HG03558 (cell line): Measurements from ENCODE around the gene ARHGAP26.

Source experiments
- ATAC-seq: cut with Tn5 transposase; IDR thresholded peaks from one replicate; pipeline ENCODE4 v1.9.1; 2021; ENCODE audit warnings: moderate number of reproducible peaks; ENCODE audit not compliant: unreplicated experiment; ENCODE audit errors: extremely low read depth

Gene ARHGAP26

DNA sequence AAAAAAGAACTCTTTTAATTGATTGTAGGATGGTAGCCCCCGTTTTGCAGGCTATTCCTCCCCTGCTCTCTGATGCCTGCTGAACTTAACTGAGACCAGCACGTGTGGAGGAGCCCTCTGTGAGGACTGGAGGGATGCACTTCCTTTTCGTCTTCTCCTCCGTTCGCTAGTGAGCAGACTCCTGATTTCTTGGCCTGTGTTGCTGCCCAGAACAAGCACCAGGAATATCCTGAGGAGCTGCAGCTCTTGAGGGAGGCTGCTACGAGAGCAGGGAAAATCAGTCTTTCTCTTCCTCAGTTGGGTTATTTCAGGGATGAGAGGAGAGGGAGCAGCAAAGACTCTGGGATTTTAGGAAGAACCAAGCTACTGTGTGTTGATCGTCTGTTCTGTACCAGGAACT, 74.7 kb downstream of the ARHGAP26 start:
- no peak for ATAC-seq

DNA sequence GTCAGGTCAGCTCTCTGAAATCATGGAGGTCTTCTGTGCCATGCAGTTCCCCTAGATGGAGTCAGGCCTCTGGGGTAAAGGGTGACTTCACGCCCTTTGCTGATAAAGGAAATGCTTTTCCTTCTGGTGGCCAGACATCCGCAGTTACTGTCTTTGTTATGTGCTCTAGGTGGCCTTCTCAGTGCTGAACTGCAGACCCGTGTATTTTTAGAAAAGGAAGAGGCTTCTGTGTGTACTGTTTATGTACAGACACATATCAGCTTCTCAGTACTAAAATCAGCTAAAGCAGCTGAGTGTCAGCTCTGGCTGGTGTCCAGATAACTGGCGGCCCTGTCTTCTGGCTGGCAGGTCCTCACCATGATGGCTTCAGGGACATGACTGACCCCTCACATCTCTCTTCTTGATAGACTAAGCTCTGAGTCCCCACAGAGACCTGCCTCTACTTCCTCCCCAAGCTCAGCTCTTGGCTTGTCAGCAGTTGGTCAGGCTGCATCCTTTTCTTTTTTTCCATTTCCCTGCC, 75.3 kb downstream of the ARHGAP26 start:
- ATAC-seq: no peak

DNA sequence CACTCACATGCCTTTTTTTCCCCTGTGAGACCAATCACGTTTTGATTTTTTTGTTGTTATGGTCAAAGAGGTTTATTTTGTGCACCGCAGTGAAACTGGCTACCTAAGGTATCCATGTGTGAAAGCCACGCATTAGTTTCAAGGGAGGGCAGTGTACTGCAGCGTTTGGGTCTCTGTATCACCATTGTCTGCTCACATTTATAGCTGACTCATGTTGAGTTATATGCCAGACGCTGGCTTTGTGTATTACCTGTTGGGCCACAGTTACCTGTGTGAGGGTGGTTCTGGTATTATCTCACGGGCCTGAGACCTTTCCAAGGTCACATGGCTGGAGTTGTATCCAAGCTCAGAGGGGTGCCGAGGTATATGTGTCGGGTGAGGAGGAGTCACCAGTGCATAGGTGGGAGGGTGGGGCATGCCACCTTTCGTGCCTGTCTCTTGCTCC, 75.8 kb downstream of the ARHGAP26 start:
- ATAC-seq: no peak

DNA sequence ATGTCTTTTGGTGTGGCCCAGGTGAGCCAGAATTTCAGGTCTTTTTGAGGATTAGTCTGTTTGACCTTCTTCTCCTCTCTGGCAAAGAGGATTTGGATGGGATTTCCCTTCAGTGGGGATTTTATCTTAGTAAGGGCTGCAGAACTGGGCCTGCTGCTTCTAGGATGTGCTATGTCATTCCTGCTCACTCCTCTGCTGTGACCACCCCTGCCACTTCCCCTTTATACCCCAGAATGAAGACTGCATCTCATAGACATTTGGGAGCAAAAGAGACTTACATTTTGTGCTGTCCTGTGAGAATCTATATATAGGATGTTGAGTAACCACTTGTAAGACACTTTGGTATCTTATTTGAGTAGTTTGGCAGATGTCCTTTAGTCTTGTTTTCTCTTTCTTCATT, 76.2 kb downstream of the ARHGAP26 start:
- no peak for ATAC-seq

DNA sequence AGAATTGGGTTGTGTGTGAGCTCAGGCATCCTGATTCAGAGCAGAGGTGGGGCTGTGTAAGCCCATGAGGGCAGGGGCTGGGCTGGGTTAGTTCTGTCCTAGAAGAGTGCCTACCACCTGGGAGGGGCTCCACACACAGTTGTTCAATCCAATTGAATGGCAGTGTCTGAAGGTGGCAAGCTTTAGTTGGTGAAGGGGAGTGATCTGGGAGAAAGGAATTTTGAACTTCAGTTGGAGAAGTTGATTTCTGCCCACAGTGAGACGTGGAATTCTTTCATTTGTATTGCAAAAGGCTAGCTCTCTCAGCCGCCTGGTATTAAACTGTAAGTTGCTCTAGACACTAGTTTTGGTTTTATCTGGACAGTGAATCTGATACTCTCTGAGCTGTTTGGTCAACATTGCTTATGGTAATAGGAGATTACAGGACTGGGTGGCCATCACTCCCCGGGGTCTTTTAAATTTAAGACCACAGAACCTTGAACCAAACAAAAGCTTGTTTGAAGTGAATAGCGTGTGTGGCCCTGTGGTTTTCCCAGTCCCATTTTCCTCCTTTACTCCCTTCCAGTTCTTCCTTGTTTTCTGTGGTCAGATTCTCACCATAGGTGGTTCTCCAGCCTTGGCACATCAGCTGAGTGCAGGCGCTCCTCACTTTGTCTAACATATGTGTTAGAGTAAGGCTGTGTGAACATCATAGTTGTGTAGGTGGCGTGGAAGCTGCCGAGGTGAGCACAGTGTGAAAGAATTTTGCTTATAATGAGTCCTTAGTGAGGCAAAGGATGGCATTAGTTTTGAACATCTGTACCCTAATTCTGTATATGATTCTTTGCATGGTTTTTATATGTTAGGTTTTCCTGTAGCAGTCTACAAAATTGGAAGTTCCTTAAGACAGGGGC, 78.0 kb downstream of the ARHGAP26 start:
- ATAC-seq: no peak

DNA sequence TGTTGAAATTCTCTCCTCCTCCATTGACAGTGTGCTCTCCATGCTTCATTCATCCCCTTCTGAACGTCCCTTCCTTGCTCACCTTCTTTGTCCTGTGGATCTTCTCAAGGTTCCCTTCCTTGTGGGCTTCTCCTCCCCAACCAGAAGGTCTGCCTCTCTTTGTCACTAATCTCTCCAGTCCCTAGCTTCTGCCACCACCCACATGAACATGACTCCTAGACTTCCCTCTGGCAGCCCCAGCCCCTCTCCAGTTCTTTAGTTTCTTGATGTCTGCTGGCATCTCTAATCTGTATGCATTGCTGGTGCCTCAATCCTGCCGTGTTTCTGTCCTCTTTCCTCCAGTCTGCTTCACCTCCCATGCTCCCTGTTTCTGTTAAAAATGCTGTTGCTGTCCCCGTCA, 79.3 kb downstream of the ARHGAP26 start:
- ATAC-seq: no peak

DNA sequence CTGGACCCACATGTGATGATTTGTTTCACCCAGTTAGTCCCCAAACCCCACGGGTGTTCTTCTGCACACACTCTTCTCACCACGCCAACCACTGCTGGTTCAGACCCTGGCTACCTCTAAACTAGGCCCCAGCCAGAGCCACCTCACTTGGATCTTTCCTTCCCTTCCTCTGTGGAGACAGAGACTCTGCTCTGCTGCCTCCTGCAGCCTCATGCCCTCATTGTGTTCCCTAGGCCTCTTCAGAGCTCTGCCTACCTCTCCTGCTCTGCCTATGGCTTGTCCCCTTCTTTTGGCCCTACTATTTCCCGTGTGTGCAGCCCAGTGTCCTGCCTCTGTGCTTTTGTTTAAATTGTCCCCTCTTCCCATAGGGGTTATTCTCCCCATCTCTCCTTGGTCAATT, 79.7 kb downstream of the ARHGAP26 start:
- no peak for ATAC-seq

DNA sequence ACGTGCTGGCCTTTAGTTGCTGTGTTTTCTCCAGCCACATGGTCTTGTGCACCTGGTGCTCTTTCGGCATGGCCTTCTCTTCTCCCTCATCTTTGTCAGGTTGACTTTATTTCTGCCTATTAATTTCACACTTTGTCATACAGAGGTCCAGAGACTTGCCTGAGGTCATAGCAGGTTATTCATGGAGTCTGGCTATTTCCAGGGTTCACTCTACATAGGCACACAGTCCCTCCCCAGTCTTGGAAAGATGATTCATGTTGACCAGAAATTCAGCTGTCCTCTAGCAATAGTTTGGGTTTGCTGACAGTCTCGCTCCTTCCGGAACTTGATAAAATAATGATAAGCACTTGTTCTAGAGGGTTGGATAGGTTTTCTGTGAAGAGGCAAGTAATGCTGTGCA, 81.6 kb downstream of the ARHGAP26 start:
- ATAC-seq: no peak

DNA sequence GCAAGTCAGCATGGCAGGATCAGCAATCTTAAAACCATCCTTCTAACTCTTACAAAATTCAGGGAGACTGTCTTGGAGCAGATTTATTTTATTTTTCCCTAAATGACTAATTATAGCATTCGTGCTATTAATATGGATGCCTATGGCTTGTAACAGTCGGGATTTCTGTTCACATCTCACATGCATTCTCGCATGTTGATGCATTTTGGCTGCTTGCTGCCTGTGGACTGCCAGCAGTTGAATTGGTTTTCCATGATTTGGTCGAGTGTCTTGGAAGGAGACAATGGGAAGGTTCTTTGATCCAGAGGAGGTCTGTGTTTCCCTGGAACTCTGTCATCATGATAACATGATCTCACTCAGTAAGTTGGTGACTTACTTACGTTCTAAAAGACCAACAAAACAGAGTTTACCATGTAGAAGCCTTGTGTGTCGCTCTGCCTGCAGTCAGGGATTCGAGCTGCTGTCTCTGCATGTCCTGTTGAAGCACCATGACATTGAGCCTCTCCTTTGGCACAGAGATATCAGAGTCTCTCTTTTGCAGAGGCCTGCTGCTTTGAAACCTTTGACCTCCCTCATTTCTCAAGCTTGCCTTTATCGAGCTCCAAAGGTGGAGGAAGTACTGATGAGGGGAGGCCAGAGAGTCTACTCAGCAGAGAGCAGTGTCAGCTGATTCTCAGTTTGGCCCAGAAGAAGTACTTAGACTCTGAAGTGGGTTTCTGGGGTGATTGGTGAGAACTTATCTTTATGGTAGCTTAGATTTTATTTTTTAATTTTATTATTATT, 82.4 kb downstream of the ARHGAP26 start:
- ATAC-seq: no peak

DNA sequence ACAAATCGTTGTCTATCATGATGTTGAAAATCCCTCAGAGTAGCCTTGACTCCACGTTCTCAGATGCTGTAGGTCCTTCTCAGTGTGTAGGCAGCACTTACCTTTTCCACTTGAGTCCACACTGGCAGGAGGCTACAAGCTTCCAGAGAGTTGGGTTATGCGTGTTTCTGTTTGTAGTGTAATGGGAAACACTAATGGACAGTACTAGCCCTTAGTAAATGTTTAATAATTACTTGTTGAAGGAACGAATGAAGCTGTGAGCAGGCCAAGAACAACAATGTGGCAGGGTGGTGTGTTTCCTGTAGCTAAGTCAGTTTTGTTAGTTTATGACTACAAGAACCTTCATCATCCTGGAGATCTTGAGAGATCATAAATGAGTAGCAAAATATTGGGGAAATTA, 83.5 kb downstream of the ARHGAP26 start:
- ATAC-seq: no peak

DNA sequence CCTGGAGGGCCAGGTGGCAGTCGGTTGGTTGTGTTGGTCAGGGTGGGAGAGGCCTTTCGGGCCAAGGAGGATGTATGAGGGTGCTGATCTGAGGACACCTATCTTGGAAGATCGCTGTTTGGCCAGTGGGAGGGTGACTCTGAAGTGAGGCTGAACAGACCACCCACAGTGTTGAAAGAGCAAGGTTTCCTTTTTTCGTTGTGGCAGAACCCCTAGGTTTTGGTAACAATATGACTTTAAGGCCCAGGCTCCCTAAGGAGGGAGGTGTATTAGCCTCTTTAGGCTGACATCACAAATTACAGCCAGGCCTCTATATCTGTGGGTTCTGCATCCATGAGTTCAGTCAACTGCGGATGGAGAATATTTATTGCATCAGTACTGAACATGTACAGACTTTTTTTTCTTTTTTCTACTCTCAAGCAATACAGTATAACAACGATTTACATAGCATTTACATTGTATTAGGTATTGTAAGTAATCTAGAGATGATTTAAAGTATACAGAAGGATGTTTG, 86.1 kb downstream of the ARHGAP26 start:
- ATAC-seq: no peak

DNA sequence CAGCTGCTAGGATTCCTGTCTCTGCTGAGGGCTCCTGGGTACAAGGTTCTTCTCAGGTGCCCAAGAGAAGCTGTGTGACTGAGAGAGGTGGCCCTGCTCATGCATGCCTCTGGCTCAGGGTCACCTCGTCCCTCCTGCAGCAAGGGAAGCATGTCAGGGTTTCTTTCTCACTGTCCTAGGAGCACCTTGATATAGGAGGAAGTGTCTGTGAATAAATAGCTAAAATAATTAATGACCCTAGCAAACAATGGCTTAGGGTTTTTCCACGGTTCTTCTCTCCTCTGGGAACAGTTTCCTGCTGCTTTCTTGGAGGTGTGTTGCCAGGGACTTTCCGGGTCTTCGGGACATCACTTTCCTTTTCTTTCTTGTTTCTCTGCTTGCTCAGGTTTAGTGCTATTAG, 87.2 kb downstream of the ARHGAP26 start:
- no peak for ATAC-seq

DNA sequence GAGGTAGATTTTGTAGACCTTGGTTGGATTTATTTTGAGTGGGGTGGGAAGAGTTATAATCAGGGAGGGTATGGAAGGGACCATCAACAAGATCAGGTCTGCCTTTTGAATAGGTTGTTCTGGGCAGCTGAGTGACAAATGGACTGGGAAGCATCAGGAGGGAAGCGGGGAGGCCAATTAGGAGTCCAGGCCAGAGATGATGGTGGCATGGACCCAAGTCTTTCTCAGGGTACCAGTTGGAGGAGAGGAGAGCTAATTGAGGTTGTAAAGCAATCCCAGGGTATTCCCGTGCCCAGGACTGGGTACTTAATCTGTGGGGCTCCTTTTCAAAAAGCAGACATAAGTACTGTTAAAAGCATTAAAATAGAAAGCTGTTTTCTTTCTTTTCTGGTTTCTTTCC, 88.9 kb downstream of the ARHGAP26 start:
- ATAC-seq: no peak

DNA sequence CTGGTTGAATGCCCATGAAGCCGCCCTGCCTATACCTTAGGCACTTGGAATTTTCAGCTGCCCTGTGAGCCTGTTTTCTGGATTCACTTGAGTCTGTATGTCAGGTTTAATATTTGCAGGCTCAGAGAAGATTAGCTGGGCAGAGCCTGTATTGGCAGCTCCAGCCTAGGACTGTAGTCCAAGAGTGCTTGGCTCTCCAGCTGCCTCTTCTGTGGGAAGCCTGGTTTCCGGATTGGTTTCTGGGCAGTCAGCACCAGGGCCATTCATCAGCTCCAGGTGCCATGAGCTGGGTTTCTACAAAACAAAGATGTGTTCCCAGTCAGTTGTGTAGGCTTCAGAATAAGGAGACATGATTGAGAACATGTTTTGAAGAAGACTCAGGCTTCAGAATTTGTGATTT, 90.1 kb downstream of the ARHGAP26 start:
- ATAC-seq: no peak

DNA sequence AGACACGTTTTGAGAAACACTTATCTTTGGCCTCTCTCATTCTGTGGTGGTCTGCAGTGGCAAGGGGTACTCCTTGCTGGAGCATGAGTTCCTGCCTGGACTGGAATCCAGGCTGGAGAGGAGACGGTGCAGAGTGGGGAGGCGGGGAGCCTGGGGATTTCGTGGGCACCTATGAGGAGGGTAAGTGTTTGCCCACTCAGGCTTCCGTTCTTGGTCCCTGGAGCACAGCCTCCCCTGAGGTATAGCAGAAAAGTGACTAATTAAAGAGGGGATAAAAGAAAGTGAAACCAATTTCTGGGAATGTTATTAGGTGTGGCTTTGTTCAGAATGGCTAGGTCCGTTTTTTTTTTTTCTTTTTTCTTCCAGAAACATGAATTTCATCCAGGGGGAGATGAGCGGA, 90.8 kb downstream of the ARHGAP26 start:
- no peak for ATAC-seq

DNA sequence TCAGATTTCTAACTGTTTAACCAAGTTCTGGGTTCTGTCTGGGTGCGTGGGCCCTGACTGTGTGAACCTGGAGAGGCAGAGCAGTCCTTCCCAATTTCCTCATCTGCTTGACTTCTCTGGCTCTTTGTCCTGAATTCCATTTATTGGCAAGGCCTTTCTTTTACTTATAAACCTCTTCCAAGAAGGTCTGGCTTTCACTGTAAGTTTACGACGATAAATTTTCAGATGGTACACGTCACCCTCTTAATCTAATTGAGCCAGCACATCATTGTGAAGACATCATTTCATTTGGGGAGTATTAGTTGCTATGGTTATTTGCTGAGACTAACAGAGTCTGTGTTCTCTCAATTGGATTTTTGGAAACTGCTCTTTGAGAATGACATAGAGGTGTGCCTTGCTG, 92.4 kb downstream of the ARHGAP26 start:
- ATAC-seq: no peak

DNA sequence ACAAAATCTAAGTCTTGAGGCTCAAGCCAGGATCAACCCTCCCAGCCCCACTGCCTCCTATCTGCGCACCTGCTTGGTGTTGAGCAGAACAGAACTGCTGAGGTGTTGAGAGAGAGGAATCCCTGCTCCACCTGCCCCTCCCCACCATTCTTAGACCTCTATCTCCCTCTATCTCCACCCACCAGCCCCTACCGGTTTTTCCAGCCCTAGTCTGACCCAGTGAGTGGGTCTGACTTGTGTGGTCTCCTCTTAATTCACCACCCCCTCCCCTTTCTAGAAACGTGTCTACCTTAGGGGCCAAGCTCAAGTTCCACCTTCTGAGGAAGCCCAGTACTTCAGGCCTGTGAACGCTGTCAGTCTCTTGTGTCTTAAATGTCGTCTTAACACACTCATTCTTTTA, 93.7 kb downstream of the ARHGAP26 start:
- ATAC-seq: no peak

DNA sequence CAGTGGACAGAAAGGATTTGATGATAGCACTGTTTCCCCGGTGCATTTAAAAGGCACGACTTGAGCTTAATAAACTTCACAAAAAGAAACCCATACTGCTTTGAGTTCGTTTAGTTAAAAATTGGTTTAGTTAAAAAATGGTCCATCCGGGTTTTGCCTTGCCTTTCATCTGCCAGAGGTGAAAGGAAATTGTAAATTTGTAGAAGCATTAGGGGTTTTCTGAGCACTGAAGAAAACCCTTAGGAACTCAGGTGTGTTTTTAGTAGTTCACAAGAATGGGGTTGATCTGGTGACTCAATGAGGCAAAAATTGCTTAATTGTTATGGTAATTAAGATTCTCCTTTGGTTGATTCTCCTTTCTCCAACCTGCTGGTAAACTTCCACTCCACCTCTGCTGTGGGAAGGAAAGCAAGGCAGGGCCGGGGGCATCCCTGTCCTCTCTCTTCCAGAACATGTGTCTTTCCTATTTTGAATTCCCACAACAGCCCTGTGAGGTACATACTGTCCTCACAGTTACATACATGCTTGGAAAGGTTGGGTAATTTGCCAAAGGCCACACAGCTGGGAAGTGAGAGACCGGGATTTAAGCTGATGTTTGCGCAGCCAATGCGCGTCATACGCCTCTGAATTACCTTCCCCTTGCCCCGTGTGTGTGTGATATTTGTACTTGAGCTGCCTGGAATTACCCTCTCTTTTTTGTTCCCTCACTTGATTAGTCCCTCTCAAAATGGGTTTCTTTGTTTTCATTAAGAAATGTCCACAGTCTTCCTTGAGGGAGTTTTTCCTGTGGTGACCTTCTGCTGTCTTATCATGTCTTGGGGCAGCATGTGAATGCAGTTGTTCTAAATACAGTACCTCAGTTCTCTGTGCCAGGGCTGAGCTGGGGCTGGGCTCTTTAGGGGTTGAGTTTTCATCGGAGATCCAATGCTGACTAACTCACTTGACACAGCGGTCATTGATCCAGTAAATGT, 94.4 kb downstream of the ARHGAP26 start:
- ATAC-seq: no peak

DNA sequence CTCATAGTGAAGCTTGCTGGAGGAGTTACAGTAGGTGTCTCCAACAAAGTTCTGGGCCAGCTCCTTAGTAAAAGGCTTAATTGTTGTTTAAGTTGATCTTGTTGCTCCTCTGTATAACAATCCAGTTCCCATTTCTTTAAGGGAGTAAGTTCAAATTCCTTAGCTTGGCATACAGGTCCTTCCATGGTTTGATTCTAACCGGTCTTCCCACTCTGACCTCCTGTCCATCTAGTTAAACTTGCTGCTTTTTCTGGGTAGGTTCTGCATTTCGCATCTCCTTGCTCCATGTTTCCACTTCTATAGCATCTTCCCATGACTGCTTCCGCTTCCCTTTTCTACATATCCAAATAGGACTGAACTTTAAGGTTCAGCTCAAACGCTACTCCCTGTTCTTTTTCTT, 95.5 kb downstream of the ARHGAP26 start:
- ATAC-seq: no peak
